Neuron (in vitro differentiated cells): ENCODE results near the gene APOB.

Experiments
- H2AFZ ChIP-seq: one replicate; pipeline ENCODE4 v1.6.1; 2013; ENCODE audit warnings: low read depth, mild to moderate bottlenecking, inconsistent platforms, low read length, moderate library complexity
- H3K27me3 ChIP-seq: one replicate; pipeline ENCODE4 v1.6.1; 2013; ENCODE audit warnings: low read length; ENCODE audit not compliant: insufficient read depth
- H3K36me3 ChIP-seq: one replicate; pipeline ENCODE4 v1.6.1; 2013; ENCODE audit warnings: low read length; ENCODE audit not compliant: insufficient read depth
- H3K4me1 ChIP-seq: one replicate; pipeline ENCODE4 v1.6.1; 2013; ENCODE audit warnings: low read length; ENCODE audit not compliant: insufficient read depth
- H3K4me3 ChIP-seq: 2 replicates; pipeline ENCODE4 v1.5.1; 2013; ENCODE audit warnings: mild to moderate bottlenecking, low read length, moderate library complexity
- H3K9me3 ChIP-seq: one replicate; pipeline ENCODE4 v1.6.1; 2013; ENCODE audit warnings: low read length

Gene APOB

GRCh38 chr2:21013043-21013816 is 30.6 kb downstream of the APOB start:
- H3K9me3 ChIP-seq, result no peaks in the 10 kb centered on the region
- no peak overlapping the region for H3K4me3 ChIP-seq
- no peak overlapping the region for H2AFZ ChIP-seq
- no peaks in the 10 kb centered on the region for H3K27me3 ChIP-seq
- no peaks in the 10 kb centered on the region for H3K36me3 ChIP-seq
- no peaks in the 10 kb centered on the region for H3K4me1 ChIP-seq

DNA sequence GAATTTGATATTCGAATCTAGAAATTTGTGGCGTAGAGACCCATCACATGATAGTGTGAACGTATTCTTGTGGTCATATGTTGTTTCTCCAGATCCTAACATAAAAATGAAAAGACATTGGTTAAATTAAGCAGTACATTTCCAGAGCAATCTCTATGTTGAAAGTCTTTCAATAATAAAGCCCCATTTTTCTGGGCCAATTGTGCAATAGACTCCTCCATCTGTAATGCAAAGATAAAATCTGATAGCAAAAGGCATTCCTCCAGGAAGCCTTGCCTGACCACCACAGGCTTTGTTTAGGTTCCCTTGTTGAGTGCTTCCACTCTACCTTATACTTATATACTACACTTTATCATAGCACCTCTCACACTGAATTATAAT is 31.3 kb downstream of the APOB start:
- Histone ChIP-seq H2AFZ (no peak overlapping the region), H3K27me3 (no peaks in the 10 kb centered on the region), H3K4me1 (no peaks in the 10 kb centered on the region)

DNA sequence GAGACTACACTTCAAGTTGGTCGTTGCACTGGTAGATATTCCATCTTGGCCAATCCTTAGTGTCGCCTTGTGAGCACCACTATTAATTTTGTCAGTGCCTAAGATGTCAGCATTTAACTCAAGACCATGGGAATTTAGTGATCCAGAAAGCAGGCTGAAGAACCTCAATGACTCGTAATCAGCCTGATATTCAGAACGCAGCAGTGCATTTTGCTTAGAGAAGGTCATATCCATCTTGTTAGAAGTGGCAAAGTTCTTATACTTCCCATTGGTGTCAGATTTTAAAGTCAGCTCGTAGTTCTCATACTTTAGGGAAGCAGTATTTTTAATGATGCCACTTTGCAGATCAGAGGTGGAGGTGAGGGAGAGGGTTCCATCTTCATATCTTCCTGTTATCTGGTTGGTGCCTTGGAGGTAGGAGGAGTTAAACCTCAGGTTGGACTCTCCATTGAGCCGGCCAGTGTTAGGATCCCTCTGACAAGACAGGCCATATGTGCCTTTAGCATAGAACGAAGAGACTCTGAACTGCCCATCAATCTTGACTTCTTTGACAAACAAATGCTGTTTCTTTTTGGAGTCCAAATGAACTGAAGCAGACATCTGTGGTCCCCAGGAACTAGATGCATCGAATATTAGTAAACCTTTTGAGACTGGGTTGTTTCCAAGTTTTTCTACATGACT is 31.9 kb downstream of the APOB start:
- Histone ChIP-seq H3K27me3 (no peaks in the 10 kb centered on the region), H3K4me3 (no peak overlapping the region), H3K9me3 (no peaks in the 10 kb centered on the region), H2AFZ (no peak overlapping the region), H3K4me1 (no peaks in the 10 kb centered on the region), H3K36me3 (no peaks in the 10 kb centered on the region)

More for the DNA sequence above, 31.3 kb downstream of the APOB start:
- Histone ChIP-seq H3K36me3 (no peaks in the 10 kb centered on the region), H3K4me3 (no peak overlapping the region), H3K9me3 (no peaks in the 10 kb centered on the region)

GRCh38 chr2:21011453-21011852 is 32.4 kb downstream of the APOB start:
- Histone ChIP-seq H3K9me3 (no peaks in the 10 kb centered on the region), H3K27me3 (no peaks in the 10 kb centered on the region), H3K4me3 (no peak overlapping the region), H3K36me3 (no peaks in the 10 kb centered on the region), H2AFZ (no peak overlapping the region), H3K4me1 (no peaks in the 10 kb centered on the region)

GRCh38 chr2:21010813-21011439 is 32.9 kb downstream of the APOB start:
- H2AFZ ChIP-seq, result no peak overlapping the region
- H3K9me3 ChIP-seq, result no peaks in the 10 kb centered on the region
- no peaks in the 10 kb centered on the region for H3K27me3 ChIP-seq
- no peak overlapping the region for H3K4me3 ChIP-seq
- H3K4me1 ChIP-seq, result no peaks in the 10 kb centered on the region
- no peaks in the 10 kb centered on the region for H3K36me3 ChIP-seq

- no peaks in the 10 kb centered on the region for H3K36me3 ChIP-seq
- no peak overlapping the region for H2AFZ ChIP-seq
- H3K4me3 ChIP-seq, result no peak overlapping the region
- H3K4me1 ChIP-seq, result no peaks in the 10 kb centered on the region
- H3K9me3 ChIP-seq, result no peaks in the 10 kb centered on the region
- H3K27me3 ChIP-seq, result no peaks in the 10 kb centered on the region
These were observed 34.1 kb downstream of the APOB start for GRCh38 chr2:21009662-21010225.

- Histone ChIP-seq H3K4me3 (no peak overlapping the region), H3K36me3 (no peaks in the 10 kb centered on the region), H2AFZ (no peak overlapping the region), H3K9me3 (no peaks in the 10 kb centered on the region), H3K27me3 (no peaks in the 10 kb centered on the region), H3K4me1 (no peaks in the 10 kb centered on the region)
These were observed 34.8 kb downstream of the APOB start for GRCh38 chr2:21008790-21009661.

DNA sequence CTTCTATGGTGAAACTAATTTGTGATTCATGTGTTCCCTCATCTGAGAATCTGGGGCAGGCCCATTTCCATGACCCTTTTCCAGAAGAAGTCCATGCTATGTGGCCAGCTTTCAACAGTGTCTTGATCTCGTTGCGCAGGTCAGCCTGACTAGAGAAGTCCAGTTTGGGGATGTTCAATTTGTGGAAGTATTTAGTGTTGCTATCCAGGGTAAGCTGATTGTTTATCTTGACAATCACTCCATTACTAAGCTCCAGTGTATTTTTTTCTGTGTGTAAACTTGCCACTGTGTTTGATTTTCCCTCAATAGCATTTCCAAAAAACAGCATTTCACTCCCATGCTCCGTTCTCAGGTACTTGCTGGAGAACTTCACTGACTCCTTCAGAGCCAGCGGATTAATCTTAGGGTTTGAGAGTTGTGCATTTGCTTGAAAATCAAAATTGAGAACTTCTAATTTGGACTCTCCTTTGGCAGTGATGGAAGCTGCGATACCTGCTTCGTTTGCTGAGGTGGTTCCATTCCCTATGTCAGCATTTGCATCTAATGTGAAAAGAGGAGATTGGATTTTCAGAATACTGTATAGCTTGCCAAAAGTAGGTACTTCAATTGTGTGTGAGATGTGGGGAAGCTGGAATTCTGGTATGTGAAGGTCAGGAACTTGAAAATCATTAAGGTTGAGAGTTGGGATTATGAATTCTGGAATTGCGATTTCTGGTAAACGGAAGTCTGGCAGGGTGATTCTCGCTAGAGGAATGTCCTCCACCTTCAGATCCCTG is 35.7 kb downstream of the APOB start:
- H3K4me1 ChIP-seq, result no peaks in the 10 kb centered on the region
- H3K9me3 ChIP-seq, result no peaks in the 10 kb centered on the region
- no peaks in the 10 kb centered on the region for H3K27me3 ChIP-seq
- H3K4me3 ChIP-seq, result no peak overlapping the region
- H3K36me3 ChIP-seq, result no peaks in the 10 kb centered on the region
- no peak overlapping the region for H2AFZ ChIP-seq

- H3K36me3 ChIP-seq, result no peaks in the 10 kb centered on the region
- no peak overlapping the region for H2AFZ ChIP-seq
- H3K27me3 ChIP-seq, result no peaks in the 10 kb centered on the region
- H3K4me1 ChIP-seq, result no peaks in the 10 kb centered on the region
- no peaks in the 10 kb centered on the region for H3K9me3 ChIP-seq
- no peak overlapping the region for H3K4me3 ChIP-seq
These were observed 36.5 kb downstream of the APOB start for GRCh38 chr2:21007129-21008013.

DNA sequence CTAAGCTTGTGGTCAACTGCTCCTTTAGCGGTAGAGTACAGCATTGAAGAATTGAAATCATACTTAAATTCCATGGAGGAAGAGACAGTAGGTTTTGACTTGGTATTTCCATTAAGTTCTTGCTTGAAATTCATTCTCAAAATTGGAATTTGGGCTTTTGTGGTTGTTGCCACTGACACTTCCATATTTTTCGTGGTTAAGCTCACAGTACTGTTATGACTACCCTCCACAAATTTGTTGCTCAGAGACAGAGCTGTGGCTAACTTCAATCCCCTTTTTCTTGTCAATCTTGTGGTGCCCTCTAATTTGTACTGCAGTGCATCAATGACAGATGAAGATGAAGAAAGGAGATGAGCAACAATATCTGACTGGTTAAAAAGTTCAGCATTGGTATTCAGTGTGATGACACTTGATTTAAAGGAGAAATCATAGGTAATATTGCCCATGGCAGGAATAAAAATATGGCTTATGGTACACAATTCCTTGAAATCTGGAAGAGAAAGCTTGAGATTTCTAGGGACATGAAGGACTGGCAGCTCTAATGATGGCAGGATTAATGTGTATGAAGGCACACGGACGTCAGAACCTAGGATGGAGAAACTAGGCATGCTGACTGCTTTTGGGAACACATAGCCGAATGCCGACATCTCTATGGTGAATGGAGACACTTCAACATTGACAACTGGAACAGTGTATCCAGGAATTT is 37.3 kb downstream of the APOB start:
- H3K36me3 ChIP-seq, result no peaks in the 10 kb centered on the region
- H3K9me3 ChIP-seq, result no peaks in the 10 kb centered on the region
- no peak overlapping the region for H2AFZ ChIP-seq

More for the DNA sequence above, 37.3 kb downstream of the APOB start:
- H3K4me1 ChIP-seq, result no peaks in the 10 kb centered on the region
- H3K27me3 ChIP-seq, result no peaks in the 10 kb centered on the region
- no peak overlapping the region for H3K4me3 ChIP-seq
